Measurements from ENCODE around the gene SLC6A15.

Gene SLC6A15

DNA sequence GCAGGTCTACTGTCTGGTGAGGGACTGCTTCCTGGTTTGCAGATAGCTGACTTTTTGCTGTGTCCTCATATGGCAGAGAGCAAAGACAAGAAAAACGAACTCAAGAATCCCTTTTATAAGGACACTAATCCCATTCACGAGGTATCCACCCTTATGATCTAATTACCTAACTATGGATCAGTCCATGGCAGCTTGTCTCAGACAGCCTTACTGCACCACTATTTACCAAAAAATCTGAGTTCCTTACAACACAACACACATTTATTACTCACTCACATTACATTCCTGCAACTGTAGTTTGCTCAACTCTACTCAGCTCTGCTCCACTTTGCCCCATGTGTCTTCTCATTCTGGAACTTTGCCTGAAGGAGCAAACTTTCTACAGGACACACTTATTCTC lies 10.1 kb upstream of the SLC6A15 start:
- Histone ChIP-seq H3K36me3 (no peaks in the 10 kb centered on the region), H3K27ac (no peak overlapping the region), H4K20me1 (no peaks in the 10 kb centered on the region), H3K4me1 (peaks cover 0 to 18% (median 0%) of the 10 kb centered on the region in 10 experiments; a peak in 6 of 20 replicates), H3K4me2 (no peak overlapping the region), H3K27me3 (no peaks in the 10 kb centered on the region), H3K9ac (no peak overlapping the region), H3K9me3 (replicated peaks in 1 of 11) (no peaks in the 10 kb centered on the region), H3K4me3 (no peak overlapping the region)
- TF ChIP-seq Cebpa-rat (IDR thresholded peaks at IDR 0.05) = no peak

DNA sequence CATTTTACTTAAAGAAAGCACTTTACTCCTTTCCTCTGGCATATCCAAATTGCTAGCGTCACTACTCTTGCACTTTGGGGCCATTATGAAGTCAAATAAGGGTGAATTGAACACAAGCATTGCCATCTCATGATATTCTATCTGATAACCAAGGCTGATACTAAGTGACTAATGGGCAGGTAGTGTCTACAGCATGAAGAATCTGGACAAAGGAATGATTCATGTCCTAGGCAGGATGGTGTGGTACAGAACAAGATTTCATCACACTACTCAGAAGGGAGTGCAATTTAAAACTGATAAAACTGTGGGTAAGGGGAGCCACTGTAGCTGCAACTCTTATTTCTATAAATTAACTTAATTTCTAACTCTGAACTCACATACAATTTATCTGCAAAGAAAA lies 7.7 kb upstream of the SLC6A15 start:
- TF ChIP-seq Cebpa-rat (IDR thresholded peaks at IDR 0.05) = no peak
- Histone ChIP-seq H3K4me3 (no peak overlapping the region), H3K9me3 (replicated peaks in 1 of 11) (no peaks in the 10 kb centered on the region), H3K4me2 (no peak overlapping the region), H3K36me3 (no peaks in the 10 kb centered on the region), H3K4me1 (peaks cover 0 to 6% (median 0%) of the 10 kb centered on the region in 10 experiments; a peak in 6 of 20 replicates), H3K9ac (no peak overlapping the region), H3K27me3 (no peaks in the 10 kb centered on the region), H3K27ac (no peak overlapping the region), H4K20me1 (no peaks in the 10 kb centered on the region)

- no peak overlapping the region for H3K27ac ChIP-seq
- no peaks in the 10 kb centered on the region for H3K9me3 ChIP-seq (replicated peaks in 1 of 11)
- no peak for TF ChIP-seq Cebpa-rat (IDR thresholded peaks at IDR 0.05)
Measured at GRCh38 chr12:84919271-84919670, 6.7 kb upstream of the SLC6A15 start.

DNA sequence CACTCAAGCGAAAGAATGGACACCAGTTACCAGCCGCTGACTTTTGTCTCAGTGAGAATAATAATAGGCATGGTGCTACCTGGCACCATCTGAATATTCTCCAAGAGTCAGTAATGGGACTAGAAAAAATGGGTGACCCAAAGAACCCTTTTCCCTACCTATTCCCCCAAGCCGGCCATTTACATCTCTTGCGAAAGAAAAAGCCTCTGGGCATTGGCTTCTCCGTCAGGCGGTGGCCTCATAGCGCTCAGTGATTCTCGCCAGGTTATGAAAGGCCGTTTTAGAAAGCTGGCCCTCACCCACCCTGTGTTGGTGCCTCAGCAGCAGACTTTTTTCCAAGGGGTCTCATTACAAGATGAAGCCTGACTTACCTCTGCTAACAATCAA lies 523 bp upstream of the SLC6A15 start:
- TF ChIP-seq Cebpa-rat (IDR thresholded peaks at IDR 0.05) = no peak
- no peak overlapping the region for H3K9ac ChIP-seq
- H3K27ac ChIP-seq = no peak overlapping the region
- no peaks in the 10 kb centered on the region for H3K4me1 ChIP-seq
- H4K20me1 ChIP-seq = no peaks in the 10 kb centered on the region
- H3K9me3 ChIP-seq (replicated peaks in 1 of 11) = peaks cover 18 to 24% (median 22%) of the 10 kb centered on the region in 11 experiments
- H3K36me3 ChIP-seq = no peaks in the 10 kb centered on the region
- H3K27me3 ChIP-seq = no peaks in the 10 kb centered on the region
- H3K4me3 ChIP-seq = no peak overlapping the region
- no peak overlapping the region for H3K4me2 ChIP-seq

More at GRCh38 chr12:84919271-84919670, 6.7 kb upstream of the SLC6A15 start:
- H4K20me1 ChIP-seq = no peaks in the 10 kb centered on the region
- H3K4me1 ChIP-seq = no peaks in the 10 kb centered on the region
- no peak overlapping the region for H3K4me3 ChIP-seq
- no peak overlapping the region for H3K9ac ChIP-seq
- H3K4me2 ChIP-seq = no peak overlapping the region
- no peaks in the 10 kb centered on the region for H3K36me3 ChIP-seq
- H3K27me3 ChIP-seq = no peaks in the 10 kb centered on the region

DNA sequence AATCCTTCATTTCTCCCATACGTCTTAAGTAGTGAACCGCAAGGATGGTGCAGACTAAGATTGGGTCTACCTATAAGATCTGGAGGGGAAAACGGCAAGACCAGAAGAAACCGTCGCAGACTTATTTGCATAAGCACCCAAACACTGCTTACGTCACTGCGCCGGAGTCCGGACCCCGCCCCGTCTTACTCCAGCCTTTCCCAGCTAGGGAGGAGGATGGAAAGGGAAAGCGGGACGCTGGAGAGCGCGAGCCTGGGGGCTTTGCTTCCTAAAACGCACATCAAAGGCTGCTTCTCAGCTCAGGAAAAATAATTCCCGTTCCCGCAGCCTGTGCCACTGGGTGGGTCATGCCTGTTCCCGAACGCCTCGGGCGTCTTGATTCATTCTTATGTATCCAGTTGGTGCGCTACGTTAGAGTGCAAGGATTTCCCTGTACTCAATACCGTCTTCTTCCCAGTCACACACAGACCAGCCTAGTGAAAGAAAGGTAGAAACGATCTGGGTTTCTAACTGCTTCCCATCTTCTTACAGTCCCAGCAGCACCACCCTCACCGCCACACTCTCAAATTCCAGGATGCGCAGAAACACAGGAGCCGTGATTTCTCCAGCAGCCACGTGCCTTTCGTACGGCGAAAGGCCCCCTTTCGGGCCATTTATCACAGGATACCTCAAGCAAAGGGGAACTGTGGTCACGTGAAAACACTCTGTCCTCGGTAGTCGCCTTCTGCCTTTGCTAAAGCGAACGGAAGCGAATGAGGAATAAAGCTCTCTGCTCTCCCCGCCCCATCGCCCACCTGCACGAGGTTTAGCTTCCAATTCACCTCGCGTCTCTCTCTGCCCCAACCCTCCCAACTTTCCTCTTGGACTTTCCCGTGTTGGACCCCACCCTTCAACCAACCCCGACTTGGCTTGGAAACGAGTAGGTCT lies 1.1 kb downstream of the SLC6A15 start:
- no peak overlapping the region for H3K27ac ChIP-seq
- H3K4me3 ChIP-seq = no peak overlapping the region
- no peaks in the 10 kb centered on the region for H4K20me1 ChIP-seq
- no peaks in the 10 kb centered on the region for H3K36me3 ChIP-seq
- H3K4me2 ChIP-seq = no peak overlapping the region
- H3K9ac ChIP-seq = no peak overlapping the region
- H3K9me3 ChIP-seq (replicated peaks in 1 of 11) = peaks cover 18 to 24% (median 22%) of the 10 kb centered on the region in 11 experiments
- H3K4me1 ChIP-seq = no peaks in the 10 kb centered on the region
- no peak for TF ChIP-seq Cebpa-rat (IDR thresholded peaks at IDR 0.05)
- H3K27me3 ChIP-seq = no peaks in the 10 kb centered on the region

GRCh38 chr12:84910549-84911241 lies 1.9 kb downstream of the SLC6A15 start:
- H4K20me1 ChIP-seq = no peaks in the 10 kb centered on the region
- peaks cover 18 to 24% (median 22%) of the 10 kb centered on the region in 11 experiments for H3K9me3 ChIP-seq (replicated peaks in 1 of 11)
- H3K27me3 ChIP-seq = no peaks in the 10 kb centered on the region
- H3K4me2 ChIP-seq = no peak overlapping the region
- H3K27ac ChIP-seq = no peak overlapping the region
- H3K4me1 ChIP-seq = no peaks in the 10 kb centered on the region
- H3K9ac ChIP-seq = no peak overlapping the region
- TF ChIP-seq Cebpa-rat (IDR thresholded peaks at IDR 0.05) = no peak
- H3K4me3 ChIP-seq = no peak overlapping the region
- no peaks in the 10 kb centered on the region for H3K36me3 ChIP-seq

DNA sequence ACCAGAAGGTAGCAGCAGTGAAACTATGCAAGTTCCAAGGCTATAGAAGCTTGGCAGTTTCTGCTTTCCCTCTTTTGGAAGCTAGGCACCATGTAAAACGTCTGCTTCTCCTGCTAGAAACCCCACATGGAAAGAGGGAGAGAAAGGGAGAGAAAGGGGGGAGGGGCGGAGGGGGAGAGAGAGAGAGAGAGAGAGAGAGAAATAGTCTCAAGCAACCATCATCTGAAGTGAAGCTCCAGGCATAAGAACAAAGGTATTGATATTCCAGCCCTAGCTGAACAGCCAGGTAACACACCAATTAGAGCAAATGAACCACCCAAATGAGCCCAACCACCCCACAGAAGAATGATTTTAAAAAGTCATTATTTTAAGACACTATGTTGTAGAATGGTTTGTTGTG lies 8.5 kb downstream of the SLC6A15 start:
- Histone ChIP-seq H3K27me3 (no peaks in the 10 kb centered on the region), H3K4me1 (no peaks in the 10 kb centered on the region), H3K9me3 (replicated peaks in 1 of 11) (no peaks in the 10 kb centered on the region), H4K20me1 (no peaks in the 10 kb centered on the region), H3K4me3 (no peak overlapping the region), H3K36me3 (no peaks in the 10 kb centered on the region), H3K27ac (no peak overlapping the region), H3K9ac (no peak overlapping the region), H3K4me2 (no peak overlapping the region)
- TF ChIP-seq Cebpa-rat (IDR thresholded peaks at IDR 0.05) = no peak

GRCh38 chr12:84891106-84891838 lies 21.3 kb downstream of the SLC6A15 start:
- Histone ChIP-seq H3K9me3 (replicated peaks in 1 of 11) (no peaks in the 10 kb centered on the region), H3K27me3 (no peaks in the 10 kb centered on the region), H3K4me2 (no peak overlapping the region), H3K4me3 (no peak overlapping the region), H3K27ac (no peak overlapping the region), H3K36me3 (no peaks in the 10 kb centered on the region), H3K4me1 (no peaks in the 10 kb centered on the region), H4K20me1 (no peaks in the 10 kb centered on the region), H3K9ac (no peak overlapping the region)
- no peak for TF ChIP-seq Cebpa-rat (IDR thresholded peaks at IDR 0.05)

- no peak overlapping the region for H3K27ac ChIP-seq
- no peaks in the 10 kb centered on the region for H3K9me3 ChIP-seq (replicated peaks in 1 of 11)
- no peak overlapping the region for H3K9ac ChIP-seq
- no peak overlapping the region for H3K4me2 ChIP-seq
- H3K36me3 ChIP-seq = no peaks in the 10 kb centered on the region
- no peaks in the 10 kb centered on the region for H4K20me1 ChIP-seq
- H3K27me3 ChIP-seq = no peaks in the 10 kb centered on the region
- H3K4me1 ChIP-seq = no peaks in the 10 kb centered on the region
- H3K4me3 ChIP-seq = no peak overlapping the region
- TF ChIP-seq Cebpa-rat (IDR thresholded peaks at IDR 0.05) = no peak
Measured at GRCh38 chr12:84889818-84890217, 22.8 kb downstream of the SLC6A15 start.
